ENCODE data around the gene SUV39H1.
A peak's percentile ranks its signal among the peaks of the same experiment; 100 is the strongest.
"Not testable (repeated sequence)": the region's sequence is repeated elsewhere in the genome, so short reads cannot be mapped to it uniquely, and the experiment has no call there.

SUV39H1 gene

GRCh38 chrX:48685416-48685815, 11.1 kb upstream of the SUV39H1 start:
- Histone ChIP-seq H3K9me3 (ENCODE audit: control insufficient read depth, insufficient read depth, low read length) (no peaks in the 10 kb centered on the region), H3K27me3 (ENCODE audit: control insufficient read depth, low read length) (no peaks in the 10 kb centered on the region), H3K36me3 (ENCODE audit: control insufficient read depth, low read length) (peaks cover 43% of the 10 kb centered on the region), H3F3A (ENCODE audit: control insufficient read depth, insufficient read depth) (no peaks in the 10 kb centered on the region), H3K4me1 (ENCODE audit: control insufficient read depth, low read length) (peaks cover 28% of the 10 kb centered on the region), H3K27ac (ENCODE audit: low read depth, low read length) (no peak overlapping the region), H3K79me2 (ENCODE audit: control insufficient read depth, low read length) (peaks cover 31% of the 10 kb centered on the region), H3K4me2 (ENCODE audit: low read length) (peak overlapping the region; percentile 94), H3K9me2 (replicated peaks; ENCODE audit: control insufficient read depth, low read length) (no peaks in the 10 kb centered on the region), H3K4me3 (ENCODE audit: low read length) (peak overlapping the region; percentile 95), H4K20me1 (ENCODE audit: control insufficient read depth, insufficient read depth, low read depth, low read length) (no peaks in the 10 kb centered on the region)
- TF ChIP-seq CTCF (IDR thresholded peaks at IDR 0.05; ENCODE audit: low read depth, low read length, poor library complexity, severe bottlenecking) (no peak), EZH2phosphoT487 (IDR thresholded peaks at IDR 0.05; ENCODE audit: borderline replicate concordance, low read length) (no peak)

DNA sequence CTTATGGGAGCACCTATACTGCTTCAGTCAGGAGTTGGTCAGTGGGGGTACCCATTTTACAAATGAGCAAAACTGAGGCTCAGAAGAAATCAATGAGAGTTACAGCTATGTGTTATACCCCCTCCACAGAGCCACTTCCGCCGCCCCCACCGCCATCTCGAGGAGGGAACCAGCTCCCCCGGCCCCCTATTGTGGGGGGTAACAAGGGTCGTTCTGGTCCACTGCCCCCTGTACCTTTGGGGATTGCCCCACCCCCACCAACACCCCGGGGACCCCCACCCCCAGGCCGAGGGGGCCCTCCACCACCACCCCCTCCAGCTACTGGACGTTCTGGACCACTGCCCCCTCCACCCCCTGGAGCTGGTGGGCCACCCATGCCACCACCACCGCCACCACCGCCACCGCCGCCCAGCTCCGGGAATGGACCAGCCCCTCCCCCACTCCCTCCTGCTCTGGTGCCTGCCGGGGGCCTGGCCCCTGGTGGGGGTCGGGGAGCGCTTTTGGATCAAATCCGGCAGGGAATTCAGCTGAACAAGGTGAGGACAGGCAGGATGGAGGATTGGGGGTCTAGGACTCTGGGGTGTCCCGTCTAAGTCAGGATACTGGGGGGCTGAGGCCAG, 7.9 kb upstream of the SUV39H1 start:
- Histone ChIP-seq H3K79me2 (ENCODE audit: control insufficient read depth, low read length) (peaks cover 26% of the 10 kb centered on the region), H3K4me3 (ENCODE audit: low read length) (no peak overlapping the region), H3K9me3 (ENCODE audit: control insufficient read depth, insufficient read depth, low read length) (no peaks in the 10 kb centered on the region), H3K27ac (ENCODE audit: low read depth, low read length) (no peak overlapping the region), H3K4me2 (ENCODE audit: low read length) (no peak overlapping the region), H3F3A (ENCODE audit: control insufficient read depth, insufficient read depth) (no peaks in the 10 kb centered on the region), H3K27me3 (ENCODE audit: control insufficient read depth, low read length) (no peaks in the 10 kb centered on the region), H3K9me2 (replicated peaks; ENCODE audit: control insufficient read depth, low read length) (no peaks in the 10 kb centered on the region), H3K36me3 (ENCODE audit: control insufficient read depth, low read length) (peaks cover 43% of the 10 kb centered on the region), H4K20me1 (ENCODE audit: control insufficient read depth, insufficient read depth, low read depth, low read length) (no peaks in the 10 kb centered on the region), H3K4me1 (ENCODE audit: control insufficient read depth, low read length) (peaks cover 16% of the 10 kb centered on the region)
- TF ChIP-seq CTCF (IDR thresholded peaks at IDR 0.05; ENCODE audit: low read depth, low read length, poor library complexity, severe bottlenecking) (no peak), EZH2phosphoT487 (IDR thresholded peaks at IDR 0.05; ENCODE audit: borderline replicate concordance, low read length) (no peak)

- no peaks in the 10 kb centered on the region for H3K9me2 ChIP-seq (replicated peaks; ENCODE audit: control insufficient read depth, low read length)
- peaks cover 18% of the 10 kb centered on the region for H3K79me2 ChIP-seq (ENCODE audit: control insufficient read depth, low read length)
- no peaks in the 10 kb centered on the region for H3F3A ChIP-seq (ENCODE audit: control insufficient read depth, insufficient read depth)
- TF ChIP-seq EZH2phosphoT487 (IDR thresholded peaks at IDR 0.05; ENCODE audit: borderline replicate concordance, low read length) (no peak), CTCF (IDR thresholded peaks at IDR 0.05; ENCODE audit: low read depth, low read length, poor library complexity, severe bottlenecking) (no peak)
- H3K4me1 ChIP-seq (ENCODE audit: control insufficient read depth, low read length), result peaks cover 14% of the 10 kb centered on the region
- H3K4me3 ChIP-seq (ENCODE audit: low read length), result no peak overlapping the region
- H3K4me2 ChIP-seq (ENCODE audit: low read length), result no peak overlapping the region
- H4K20me1 ChIP-seq (ENCODE audit: control insufficient read depth, insufficient read depth, low read depth, low read length), result no peaks in the 10 kb centered on the region
- H3K36me3 ChIP-seq (ENCODE audit: control insufficient read depth, low read length), result peaks cover 38% of the 10 kb centered on the region
- H3K27me3 ChIP-seq (ENCODE audit: control insufficient read depth, low read length), result no peaks in the 10 kb centered on the region
- no peaks in the 10 kb centered on the region for H3K9me3 ChIP-seq (ENCODE audit: control insufficient read depth, insufficient read depth, low read length)
- H3K27ac ChIP-seq (ENCODE audit: low read depth, low read length), result no peak overlapping the region
These were observed 7.2 kb upstream of the SUV39H1 start for GRCh38 chrX:48689208-48689920.

DNA sequence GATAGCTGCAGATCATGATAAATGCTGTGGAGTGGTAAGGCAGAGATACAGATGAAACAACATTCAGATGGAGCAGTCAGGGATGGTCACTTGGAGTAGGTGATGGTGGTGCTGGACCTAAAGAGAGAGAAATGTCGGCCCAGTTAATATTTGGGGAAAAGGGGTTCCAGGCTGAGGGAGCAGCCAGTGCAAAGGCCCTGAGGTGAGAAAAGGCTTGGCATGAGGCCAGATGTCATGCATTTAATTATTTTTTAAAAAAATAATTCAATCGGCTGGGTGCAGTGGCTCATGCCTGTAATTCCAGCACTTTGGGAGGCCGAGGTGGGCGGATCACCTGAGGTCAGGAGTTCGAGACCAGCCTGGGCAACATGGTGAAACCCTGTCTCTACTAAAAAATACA, 4.8 kb upstream of the SUV39H1 start:
- H3F3A ChIP-seq (ENCODE audit: control insufficient read depth, insufficient read depth), result not testable (repeated sequence)

More for the DNA sequence above, 4.8 kb upstream of the SUV39H1 start:
- H3K9me3 ChIP-seq (ENCODE audit: control insufficient read depth, insufficient read depth, low read length); H3K79me2 ChIP-seq (ENCODE audit: control insufficient read depth, low read length); H3K27ac ChIP-seq (ENCODE audit: low read depth, low read length); H4K20me1 ChIP-seq (ENCODE audit: control insufficient read depth, insufficient read depth, low read depth, low read length); H3K27me3 ChIP-seq (ENCODE audit: control insufficient read depth, low read length); H3K9me2 ChIP-seq (replicated peaks; ENCODE audit: control insufficient read depth, low read length); H3K4me3 ChIP-seq (ENCODE audit: low read length); H3K4me2 ChIP-seq (ENCODE audit: low read length): not testable (repeated sequence)
- peaks cover 12% of the 10 kb centered on the region for H3K4me1 ChIP-seq (ENCODE audit: control insufficient read depth, low read length)
- H3K36me3 ChIP-seq (ENCODE audit: control insufficient read depth, low read length), result peaks cover 17% of the 10 kb centered on the region
